Mucosa of descending colon (tissue), 3 donors: ENCODE data around the gene HS6ST3. TPM values are rescaled to one million over a fixed set of nuclear protein-coding genes. Genes with fewer than 3 reads are reported as not detected.
"Not testable (repeated sequence)": the region's sequence is repeated elsewhere in the genome, so short reads cannot be mapped to it uniquely, and the experiment has no call there.

Experiments
- ATAC-seq: fragments of 200-7000 bp; cut with Tn5 transposase; one replicate; pipeline ENCODE4 v1.9.1; 2020; ENCODE audit warnings: mild to moderate bottlenecking, moderate library complexity
- DNase-seq, 3 donors: peaks; one replicate each; pipeline ENCODE4 v3.0.0-alpha.2; 2020
- H3K36me3 ChIP-seq: fragments of 200-600 bp; one replicate; pipeline ENCODE4 v1.8.0; 2021; ENCODE audit warnings: low read depth, mild to moderate bottlenecking
- H3K4me1 ChIP-seq: fragments of 200-600 bp; one replicate; pipeline ENCODE4 v1.8.0; 2021; ENCODE audit warnings: low read depth, mild to moderate bottlenecking
- H3K4me3 ChIP-seq: fragments of 200-600 bp; one replicate; pipeline ENCODE4 v1.8.0; 2021; ENCODE audit warnings: mild to moderate bottlenecking
- H3K9me3 ChIP-seq: fragments of 200-600 bp; one replicate; pipeline ENCODE4 v1.8.0; 2021; ENCODE audit warnings: mild to moderate bottlenecking
- intact Hi-C, 2 donors: fragments of 100-400 bp; cut with DNase I in 1 of 2; cut with micrococcal nuclease in 1 of 2; formaldehyde crosslinking; loops; one replicate each; pipeline versions ENCODE4 v1.11.0 to v1.11.1; 2022; cut with DNase I, micrococcal nuclease
- total RNA-seq, 3 donors: library from RNA; stranded (reverse); fragmentation: NEBNext Ultra II Directional in 2 of 3; extraction: Animal tissue kit (Norgen Biotek cat#: 25700) in 2 of 3; gene quantifications; one replicate each; pipeline versions ENCODE4 v1.2.1 to v1.2.4, GENCODE V29; 2021 to 2023
- TF ChIP-seq, protein P1 (sequence below): fragments of 200-600 bp; IDR thresholded peaks from one replicate; pipeline ENCODE4 v1.8.0; 2022; ENCODE audit warnings: antibody characterized with exemption, mild to moderate bottlenecking
- donor health status: DM: no; HTN: no; CAD: no; lungs with moderate emphysema.
- donor health status: DM: no; HTN: no; CAD: no.
- donor health status: DM: no; HTN: yes; CAD: no.

Gene HS6ST3
- total RNA-seq, 3 donors from 2014 or later, result 0.14 to 0.89 TPM; not detected in 1

DNA sequence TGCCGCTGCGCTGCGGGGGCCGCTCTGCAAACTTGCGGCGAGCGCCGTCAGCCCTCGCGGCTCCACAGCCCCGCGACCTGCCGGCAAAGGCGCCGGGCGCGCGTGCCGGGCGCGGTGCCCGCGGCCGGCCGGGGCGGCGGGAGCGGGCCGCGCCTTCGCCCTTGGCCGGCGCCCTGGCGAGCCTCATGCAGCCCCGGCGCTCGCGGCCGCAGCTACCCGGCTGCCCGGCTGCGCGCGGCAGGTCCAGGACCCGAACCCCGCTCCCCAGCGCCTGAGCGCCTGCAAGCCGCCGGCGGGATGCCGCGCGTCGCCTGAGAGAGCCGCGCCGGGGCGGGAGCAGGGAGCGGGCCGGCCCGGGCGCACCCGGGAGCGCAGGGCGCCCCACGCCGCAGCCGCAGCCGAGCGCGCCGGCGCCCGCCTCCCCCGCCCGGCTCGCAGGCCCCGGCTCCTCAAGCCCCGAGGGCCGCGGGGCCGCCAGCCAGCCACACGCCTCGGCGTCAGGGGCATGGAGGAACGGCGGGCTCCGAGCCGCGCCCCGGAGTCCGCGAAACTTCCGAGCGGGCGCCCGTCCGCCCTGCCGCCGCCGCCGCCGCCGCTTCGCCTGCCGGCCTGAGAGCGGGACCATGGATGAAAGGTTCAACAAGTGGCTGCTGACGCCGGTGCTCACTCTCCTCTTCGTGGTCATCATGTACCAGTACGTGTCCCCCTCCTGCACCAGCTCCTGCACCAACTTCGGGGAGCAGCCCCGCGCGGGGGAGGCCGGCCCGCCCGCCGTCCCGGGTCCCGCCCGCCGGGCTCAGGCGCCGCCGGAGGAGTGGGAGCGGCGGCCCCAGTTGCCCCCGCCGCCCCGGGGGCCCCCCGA lies 564 bp downstream of the HS6ST3 start:
- H3K4me1 ChIP-seq, result peaks cover 10% of the 10 kb centered on the region
- H3K4me3 ChIP-seq, result no peak overlapping the region
- no peaks in the 10 kb centered on the region for H3K36me3 ChIP-seq
- TF ChIP-seq, protein P1, sequence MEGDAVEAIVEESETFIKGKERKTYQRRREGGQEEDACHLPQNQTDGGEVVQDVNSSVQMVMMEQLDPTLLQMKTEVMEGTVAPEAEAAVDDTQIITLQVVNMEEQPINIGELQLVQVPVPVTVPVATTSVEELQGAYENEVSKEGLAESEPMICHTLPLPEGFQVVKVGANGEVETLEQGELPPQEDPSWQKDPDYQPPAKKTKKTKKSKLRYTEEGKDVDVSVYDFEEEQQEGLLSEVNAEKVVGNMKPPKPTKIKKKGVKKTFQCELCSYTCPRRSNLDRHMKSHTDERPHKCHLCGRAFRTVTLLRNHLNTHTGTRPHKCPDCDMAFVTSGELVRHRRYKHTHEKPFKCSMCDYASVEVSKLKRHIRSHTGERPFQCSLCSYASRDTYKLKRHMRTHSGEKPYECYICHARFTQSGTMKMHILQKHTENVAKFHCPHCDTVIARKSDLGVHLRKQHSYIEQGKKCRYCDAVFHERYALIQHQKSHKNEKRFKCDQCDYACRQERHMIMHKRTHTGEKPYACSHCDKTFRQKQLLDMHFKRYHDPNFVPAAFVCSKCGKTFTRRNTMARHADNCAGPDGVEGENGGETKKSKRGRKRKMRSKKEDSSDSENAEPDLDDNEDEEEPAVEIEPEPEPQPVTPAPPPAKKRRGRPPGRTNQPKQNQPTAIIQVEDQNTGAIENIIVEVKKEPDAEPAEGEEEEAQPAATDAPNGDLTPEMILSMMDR, result no peak
- DNase-seq (peak in 1 of 3 donors; percentile 20), ATAC-seq (peak; percentile 13)
- intact Hi-C loops, result no loop called here
- no peaks in the 10 kb centered on the region for H3K9me3 ChIP-seq

DNA sequence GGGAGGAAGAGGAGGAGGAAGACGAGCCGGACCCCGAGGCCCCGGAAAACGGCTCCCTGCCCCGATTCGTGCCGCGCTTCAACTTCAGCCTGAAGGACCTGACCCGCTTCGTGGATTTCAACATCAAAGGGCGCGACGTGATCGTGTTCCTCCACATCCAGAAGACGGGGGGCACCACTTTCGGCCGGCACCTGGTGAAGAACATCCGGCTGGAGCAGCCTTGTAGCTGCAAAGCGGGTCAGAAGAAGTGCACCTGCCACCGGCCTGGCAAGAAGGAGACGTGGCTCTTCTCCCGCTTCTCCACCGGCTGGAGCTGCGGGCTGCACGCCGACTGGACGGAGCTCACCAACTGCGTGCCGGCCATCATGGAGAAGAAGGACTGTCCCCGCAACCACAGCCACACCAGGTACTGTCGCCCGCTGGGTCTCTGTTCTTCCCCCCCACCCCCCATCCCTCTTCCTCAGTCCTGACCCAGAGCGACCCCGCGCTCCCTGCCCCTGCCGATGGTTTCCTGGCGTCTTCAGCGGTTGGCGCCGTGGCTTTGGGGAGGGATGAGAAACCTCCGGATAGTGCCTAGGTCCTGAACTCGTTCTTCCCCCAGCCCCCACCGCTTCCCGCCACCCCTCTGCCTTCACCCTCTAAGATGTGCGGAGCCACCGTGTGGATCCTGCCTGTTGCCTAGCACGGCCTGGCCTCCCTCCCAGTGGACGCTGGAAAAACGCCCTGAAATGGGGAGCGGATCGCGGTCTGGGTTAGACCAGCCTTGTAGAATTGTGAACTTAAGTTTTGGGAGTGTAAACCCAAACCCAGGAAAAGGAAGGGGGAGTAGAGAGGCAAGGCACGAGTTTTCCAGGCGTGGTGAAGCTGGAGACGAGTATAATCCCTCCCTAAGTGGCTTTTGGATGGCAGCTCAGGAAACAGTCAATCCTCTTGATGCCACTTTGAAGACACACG lies 1.5 kb downstream of the HS6ST3 start:
- peak in 2 of 3 donors; percentile 24 to 33 for DNase-seq

DNA sequence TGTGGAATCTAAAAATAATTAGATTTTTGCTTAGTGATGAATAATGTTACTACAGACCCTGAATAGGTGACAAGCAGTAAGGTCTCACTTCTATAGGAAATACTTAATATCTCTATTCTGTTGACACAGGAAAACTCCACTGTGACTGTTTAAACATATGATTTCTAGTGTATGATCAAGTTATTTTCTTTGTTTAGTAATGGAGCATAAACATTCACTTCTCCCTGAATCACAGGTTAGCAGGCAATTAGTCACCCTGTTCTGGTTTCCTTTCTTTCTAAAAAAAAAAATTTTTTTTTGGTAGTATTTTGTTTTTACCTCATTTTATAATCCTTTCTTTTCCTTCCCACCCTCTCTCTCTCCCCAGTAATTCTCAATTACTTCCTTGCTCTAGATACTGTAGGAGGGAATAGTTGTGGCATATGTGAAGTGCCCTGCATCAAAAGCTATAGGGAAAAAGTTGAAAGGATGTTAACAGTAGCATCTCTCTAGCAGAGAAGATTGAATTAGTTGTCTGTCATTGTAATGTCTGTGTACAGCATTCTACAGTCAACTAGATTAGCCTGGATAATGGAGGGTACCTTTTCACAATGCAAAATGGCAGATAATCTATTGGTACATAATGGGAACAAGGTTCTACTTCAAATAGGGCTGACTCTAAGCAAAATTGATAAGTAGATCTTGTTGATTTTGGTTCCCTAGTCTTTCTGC lies 3.5 kb downstream of the HS6ST3 start:
- ATAC-seq (no peak), DNase-seq (no peak)
- peaks cover 10% of the 10 kb centered on the region for H3K4me1 ChIP-seq
- no peaks in the 10 kb centered on the region for H3K9me3 ChIP-seq
- TF ChIP-seq, protein P1, result no peak
- no peak overlapping the region for H3K4me3 ChIP-seq
- no peaks in the 10 kb centered on the region for H3K36me3 ChIP-seq
- intact Hi-C loops, result no loop called here

More for the DNA sequence above, 1.5 kb downstream of the HS6ST3 start:
- no peak for ATAC-seq
- Histone ChIP-seq H3K4me3 (no peak overlapping the region), H3K36me3 (no peaks in the 10 kb centered on the region), H3K9me3 (no peaks in the 10 kb centered on the region), H3K4me1 (peaks cover 10% of the 10 kb centered on the region)
- intact Hi-C loops, result no loop called here
- TF ChIP-seq, protein P1, result no peak

DNA sequence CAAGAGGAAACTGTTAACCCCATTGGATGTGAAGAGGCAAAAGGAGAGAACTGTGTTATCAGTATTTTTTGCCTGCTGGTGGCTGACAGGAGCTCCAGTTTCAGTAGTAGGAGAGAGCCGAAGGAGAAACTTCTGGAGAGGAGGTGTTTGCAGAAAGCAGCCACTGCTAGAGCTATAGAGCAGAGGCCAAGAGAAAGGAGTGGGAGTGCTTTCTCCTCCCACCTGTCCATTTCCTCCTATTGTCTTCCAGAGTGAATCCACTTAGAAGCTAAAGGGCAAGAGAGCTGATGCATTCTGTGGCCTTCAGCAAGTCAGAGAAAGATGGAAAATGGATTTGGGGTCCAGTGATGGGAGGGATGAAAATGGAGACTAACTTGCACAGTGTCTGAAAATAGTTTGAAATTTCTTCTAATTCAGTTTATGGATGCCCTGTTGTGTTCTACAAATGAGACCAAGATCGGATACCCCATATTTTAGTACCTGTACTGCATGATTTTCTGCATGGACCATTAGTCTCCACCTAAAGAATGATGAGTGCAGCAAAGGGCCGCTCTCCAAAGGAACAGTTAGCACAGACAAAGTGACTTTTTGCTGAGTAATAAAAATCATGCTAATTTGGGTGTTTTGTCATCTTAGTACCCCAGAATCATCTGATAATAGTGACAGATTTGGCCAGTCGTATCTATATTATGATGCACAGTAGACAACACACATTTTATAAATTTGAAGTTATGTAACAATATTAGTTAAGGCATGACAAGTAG lies 10.7 kb downstream of the HS6ST3 start:
- Histone ChIP-seq H3K9me3 (no peaks in the 10 kb centered on the region), H3K4me3 (no peak overlapping the region), H3K36me3 (no peaks in the 10 kb centered on the region), H3K4me1 (no peaks in the 10 kb centered on the region)
- ATAC-seq, result no peak
- intact Hi-C loops, result no loop called here
- DNase-seq, result no peak
- TF ChIP-seq, protein P1, result no peak

DNA sequence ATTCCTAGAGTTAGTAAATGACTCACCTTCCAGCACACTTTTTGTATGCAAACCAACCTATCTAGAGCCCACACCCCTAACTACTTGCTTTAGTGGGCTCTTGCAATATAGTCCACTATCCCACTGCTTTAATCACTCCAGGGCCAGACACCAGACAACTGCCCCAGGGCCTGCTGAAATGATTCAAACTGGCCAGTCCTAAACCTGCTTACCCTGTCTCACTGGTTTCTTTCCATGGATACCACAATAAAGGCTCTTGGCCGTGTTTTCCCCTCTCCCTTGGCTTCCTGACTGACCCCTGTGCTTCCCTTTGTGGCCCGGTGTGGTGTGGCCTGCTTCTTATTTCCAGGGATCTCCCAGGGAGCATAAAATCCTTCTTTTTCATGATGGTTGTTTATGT lies 14.6 kb downstream of the HS6ST3 start:
- no peak for DNase-seq
- Histone ChIP-seq H3K9me3 (peaks cover 16% of the 10 kb centered on the region), H3K4me3 (no peak overlapping the region), H3K36me3 (no peaks in the 10 kb centered on the region), H3K4me1 (no peaks in the 10 kb centered on the region)
- no peak for ATAC-seq
- TF ChIP-seq, protein P1, result no peak
- intact Hi-C loops, result no loop called here

DNA sequence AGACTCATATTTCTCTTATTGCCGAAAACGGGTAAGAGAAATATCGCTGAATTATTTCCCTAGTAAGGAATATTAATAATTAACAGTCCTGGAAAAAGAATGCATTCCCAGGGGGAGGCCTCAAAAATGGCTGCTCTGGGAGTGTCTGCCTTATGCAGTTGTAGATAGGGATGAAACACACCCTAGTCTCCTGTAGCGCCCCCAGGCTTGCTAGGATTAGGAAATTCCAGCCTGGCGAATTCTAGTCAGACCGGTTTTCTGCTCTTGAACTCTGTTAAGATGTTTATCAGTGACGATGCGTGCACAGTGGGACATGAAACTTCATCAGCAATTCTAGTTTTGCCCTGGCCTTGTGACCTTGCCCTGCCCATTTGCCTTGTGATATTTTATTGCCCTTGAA lies 18.2 kb downstream of the HS6ST3 start:
- H3K36me3 ChIP-seq, intact Hi-C loops, ATAC-seq, DNase-seq, H3K4me1 ChIP-seq, H3K4me3 ChIP-seq: not testable (repeated sequence)
- peaks cover 16% of the 10 kb centered on the region for H3K9me3 ChIP-seq
